ENCODE data around the gene LCE3D.

DNA sequence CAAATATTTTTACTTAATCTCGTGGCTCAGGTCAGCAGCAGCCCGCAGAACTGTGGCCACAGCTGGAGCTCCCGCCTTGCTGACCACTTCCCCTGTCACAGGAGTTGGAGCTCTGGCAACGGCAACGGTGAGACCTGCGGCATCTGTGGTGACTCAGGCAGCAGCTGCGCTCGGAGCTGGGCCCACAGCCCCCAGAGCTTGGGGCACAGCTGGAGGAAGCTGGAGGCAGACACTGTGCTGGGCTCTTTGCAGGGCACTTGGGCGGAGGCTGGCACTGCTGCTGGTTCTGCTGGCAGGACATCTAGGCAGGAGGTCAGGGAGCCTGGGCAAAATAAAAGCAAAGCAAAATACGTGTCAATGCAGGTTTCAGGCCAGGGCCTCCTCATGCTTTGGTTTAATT lies 42.5 kb upstream of the LCE3D start, which contains the start of gene LCE3A:
- TF ChIP-seq EZH2 (IDR thresholded peaks at IDR 0.05; ENCODE audit: low read length): no peak
- TF ChIP-seq, protein P1, sequence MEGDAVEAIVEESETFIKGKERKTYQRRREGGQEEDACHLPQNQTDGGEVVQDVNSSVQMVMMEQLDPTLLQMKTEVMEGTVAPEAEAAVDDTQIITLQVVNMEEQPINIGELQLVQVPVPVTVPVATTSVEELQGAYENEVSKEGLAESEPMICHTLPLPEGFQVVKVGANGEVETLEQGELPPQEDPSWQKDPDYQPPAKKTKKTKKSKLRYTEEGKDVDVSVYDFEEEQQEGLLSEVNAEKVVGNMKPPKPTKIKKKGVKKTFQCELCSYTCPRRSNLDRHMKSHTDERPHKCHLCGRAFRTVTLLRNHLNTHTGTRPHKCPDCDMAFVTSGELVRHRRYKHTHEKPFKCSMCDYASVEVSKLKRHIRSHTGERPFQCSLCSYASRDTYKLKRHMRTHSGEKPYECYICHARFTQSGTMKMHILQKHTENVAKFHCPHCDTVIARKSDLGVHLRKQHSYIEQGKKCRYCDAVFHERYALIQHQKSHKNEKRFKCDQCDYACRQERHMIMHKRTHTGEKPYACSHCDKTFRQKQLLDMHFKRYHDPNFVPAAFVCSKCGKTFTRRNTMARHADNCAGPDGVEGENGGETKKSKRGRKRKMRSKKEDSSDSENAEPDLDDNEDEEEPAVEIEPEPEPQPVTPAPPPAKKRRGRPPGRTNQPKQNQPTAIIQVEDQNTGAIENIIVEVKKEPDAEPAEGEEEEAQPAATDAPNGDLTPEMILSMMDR (optimal IDR thresholded peaks at IDR 0.05 in 1 of 3, IDR thresholded peaks at IDR 0.05 in 1 of 3, conservative IDR thresholded peaks at IDR 0.05 in 1 of 3; ENCODE audit: extremely low read depth in 1 of 3, insufficient read depth in 2 of 3, low read length in 3 of 3): no peak

All from keratinocyte (primary cell).